Small intestine (tissue), 7 donors: ENCODE data around the gene ARHGEF16. TPM values are rescaled to one million over a fixed set of nuclear protein-coding genes. Genes with fewer than 3 reads are reported as not detected.

ENCODE experiments used
- DNase-seq, 2 donors: peaks; one replicate each; pipeline versions ENCODE4 v3.0.0 to v3.0.0-alpha.2; 2013
- FAIRE-seq: peaks from 2 replicates; lab custom pipeline; 2012; peaks lifted over from hg19 to GRCh38; lab: Jason Lieb, UNC
- H3K27ac ChIP-seq, 3 donors: one replicate each; pipeline ENCODE4 v1.5.1; 2013; ENCODE audit warnings: low read length in 2 of 3, mild to moderate bottlenecking in 2 of 3, control low read depth in 1 of 3, inconsistent platforms in 1 of 3, low read depth in 1 of 3, moderate library complexity in 1 of 3
- H3K27me3 ChIP-seq, 3 donors: one replicate each; pipeline ENCODE4 v1.6.1; 2013; ENCODE audit warnings: low read length in 3 of 3, inconsistent platforms in 1 of 3; ENCODE audit not compliant: control insufficient read depth in 3 of 3, insufficient read depth in 3 of 3
- H3K36me3 ChIP-seq, 3 donors: one replicate each; pipeline ENCODE4 v1.6.1; 2013; ENCODE audit warnings: low read length in 3 of 3, inconsistent platforms in 1 of 3, low read depth in 1 of 3, mild to moderate bottlenecking in 1 of 3, moderate library complexity in 1 of 3; ENCODE audit not compliant: control insufficient read depth in 3 of 3, insufficient read depth in 2 of 3
- H3K4me1 ChIP-seq, 3 donors: one replicate each; pipeline ENCODE4 v1.6.1; 2013; ENCODE audit warnings: low read length in 2 of 3, inconsistent platforms in 1 of 3, low read depth in 1 of 3, mild to moderate bottlenecking in 1 of 3, moderate library complexity in 1 of 3; ENCODE audit not compliant: control insufficient read depth in 3 of 3, insufficient read depth in 2 of 3
- H3K4me3 ChIP-seq, 3 donors: one replicate each; pipeline ENCODE4 v1.5.1; 2013; ENCODE audit warnings: low read length in 3 of 3, control low read depth in 1 of 3, inconsistent platforms in 1 of 3, low read depth in 1 of 3, mild to moderate bottlenecking in 1 of 3, moderate library complexity in 1 of 3
- H3K9me3 ChIP-seq, 2 donors: one replicate each; pipeline ENCODE4 v1.6.1; 2013; ENCODE audit warnings: low read depth in 1 of 2, low read length in 1 of 2; ENCODE audit not compliant: control insufficient read depth in 2 of 2, insufficient read depth in 1 of 2
- WGBS, 3 donors: extraction: QIAGEN DNeasy Blood & Tissue Kit; methylation state at CpG; one replicate each; pipeline ENCODE4 v1.1.7; 2013; 5-methylcytosine and 5-hydroxymethylcytosine counted together
- polyA plus RNA-seq, 4 donors: library from polyadenylated mRNA; stranded (reverse) in 3 of 4; unstranded in 1 of 4; fragments of 200-250 nt in 3 of 4; fragments of 120-200 nt in 1 of 4; gene quantifications; one replicate each; pipeline versions ENCODE4 v1.2.1 to v1.2.3, GENCODE V29; 2013
- donor health status: healthy with polysubstance abuse.
- donor health status: control.
- donor health status: control.
- donor health status: Bipolar disorder and iron deficiency.
- donor health status: healthy.

ARHGEF16 gene
- polyA plus RNA-seq, 4 donors = 31.0 to 121 (median 83.7) TPM

GRCh38 chr1:3459940-3460671 lies 5.6 kb downstream of the ARHGEF16 start:
- H3K27me3 ChIP-seq = no peaks in the 10 kb centered on the region
- H3K4me3 ChIP-seq = no peak overlapping the region
- FAIRE-seq (no peak), DNase-seq (peak; percentile 92 to 96)
- no peaks in the 10 kb centered on the region for H3K9me3 ChIP-seq
- WGBS, 3 donors = 15 to 62% (median 40%) methylated on average over 23 of the region's 23 CpGs
- peaks cover 3 to 66% (median 9%) of the 10 kb centered on the region in 3 donors for H3K4me1 ChIP-seq
- H3K36me3 ChIP-seq = peaks cover 0 to 61% (median 2%) of the 10 kb centered on the region in 3 donors
- peak overlapping the region; percentile 87 to 98 (median 97) for H3K27ac ChIP-seq

- DNase-seq = peak; percentile 53 to 74
- Histone ChIP-seq H3K27me3 (no peaks in the 10 kb centered on the region), H3K4me3 (no peak overlapping the region), H3K27ac (peak overlapping the region; percentile 87 to 97 (median 94)), H3K4me1 (peaks cover 3 to 61% (median 9%) of the 10 kb centered on the region in 3 donors), H3K36me3 (peaks cover 0 to 67% (median 2%) of the 10 kb centered on the region in 3 donors), H3K9me3 (no peaks in the 10 kb centered on the region)
- WGBS, 3 donors = 30 to 55% (median 44%) methylated on average over 14 of the region's 14 CpGs
- FAIRE-seq = no peak
These were observed 6.2 kb downstream of the ARHGEF16 start for GRCh38 chr1:3460672-3461131.

- DNase-seq (no peak), FAIRE-seq (no peak)
- H3K27me3 ChIP-seq = no peaks in the 10 kb centered on the region
- H3K9me3 ChIP-seq = no peaks in the 10 kb centered on the region
- no peak overlapping the region for H3K4me3 ChIP-seq
- 90 to 91% (median 90%) methylated on average over 28 to 30 of the region's 30 CpGs for WGBS, 3 donors
- peaks cover 3 to 54% (median 9%) of the 10 kb centered on the region in 3 donors for H3K4me1 ChIP-seq
- peaks cover 0 to 73% (median 2%) of the 10 kb centered on the region in 3 donors for H3K36me3 ChIP-seq
- H3K27ac ChIP-seq = peak overlapping the region; percentile 87 to 97 (median 94)
These were observed 6.9 kb downstream of the ARHGEF16 start for GRCh38 chr1:3461238-3461933.

GRCh38 chr1:3461934-3462275 lies 7.4 kb downstream of the ARHGEF16 start:
- Histone ChIP-seq H3K9me3 (no peaks in the 10 kb centered on the region), H3K27ac (no peak overlapping the region), H3K4me1 (peaks cover 3 to 48% (median 9%) of the 10 kb centered on the region in 3 donors), H3K36me3 (peaks cover 2 to 79% (median 2%) of the 10 kb centered on the region in 3 donors), H3K27me3 (no peaks in the 10 kb centered on the region), H3K4me3 (no peak overlapping the region)
- 76 to 85% (median 79%) methylated on average over 7 to 13 of the region's 13 CpGs for WGBS, 3 donors
- DNase-seq (no peak), FAIRE-seq (no peak)

- H3K27me3 ChIP-seq = no peaks in the 10 kb centered on the region
- no peak overlapping the region for H3K27ac ChIP-seq
- peaks cover under 1 to 43% (median 5%) of the 10 kb centered on the region in 3 donors for H3K4me1 ChIP-seq
- peaks cover 2 to 80% (median 5%) of the 10 kb centered on the region in 3 donors for H3K36me3 ChIP-seq
- WGBS, 3 donors = 83 to 86% (median 84%) methylated on average over 14 to 16 of the region's 16 CpGs
- no peak overlapping the region for H3K4me3 ChIP-seq
- no peaks in the 10 kb centered on the region for H3K9me3 ChIP-seq
- DNase-seq (no peak), FAIRE-seq (no peak)
These were observed 8.0 kb downstream of the ARHGEF16 start for GRCh38 chr1:3462356-3463012.

GRCh38 chr1:3463013-3463385 lies 8.5 kb downstream of the ARHGEF16 start:
- DNase-seq (no peak), FAIRE-seq (no peak)
- Histone ChIP-seq H3K4me3 (no peak overlapping the region), H3K27ac (no peak overlapping the region), H3K4me1 (peaks cover 0 to 38% (median 0%) of the 10 kb centered on the region in 3 donors), H3K36me3 (peaks cover 3 to 80% (median 5%) of the 10 kb centered on the region in 3 donors), H3K9me3 (no peaks in the 10 kb centered on the region), H3K27me3 (no peaks in the 10 kb centered on the region)
- WGBS, 3 donors = 92 to 97% (median 95%) methylated on average over 15 to 22 of the region's 22 CpGs

GRCh38 chr1:3463408-3463863 lies 9.0 kb downstream of the ARHGEF16 start:
- no peaks in the 10 kb centered on the region for H3K9me3 ChIP-seq
- H3K36me3 ChIP-seq = peaks cover 3 to 80% (median 5%) of the 10 kb centered on the region in 3 donors
- no peaks in the 10 kb centered on the region for H3K27me3 ChIP-seq
- DNase-seq (no peak), FAIRE-seq (no peak)
- H3K27ac ChIP-seq = no peak overlapping the region
- 88 to 91% (median 91%) methylated on average over 20 of the region's 20 CpGs for WGBS, 3 donors
- peaks cover 0 to 33% (median 0%) of the 10 kb centered on the region in 3 donors for H3K4me1 ChIP-seq
- H3K4me3 ChIP-seq = no peak overlapping the region
